Measurements from ENCODE around the gene SEMA5A. TPM values are rescaled to one million over a fixed set of nuclear protein-coding genes. Genes with fewer than 3 reads are reported as not detected.

The SEMA5A gene
- polyA plus RNA-seq, 1 donor from 2014 or later = not detected

GRCh38 chr5:9188956-9189355 is 356.9 kb downstream of the SEMA5A start:
- Mint-ChIP-seq H3K27ac (peak overlapping the region in 1 of 3 donors; percentile 67), H3K4me1 (no peaks in the 10 kb centered on the region), H3K27me3 (peaks cover 1% of the 10 kb centered on the region), H3K9me3 (no peaks in the 10 kb centered on the region), H3K36me3 (no peaks in the 10 kb centered on the region), H3K4me3 (no peak overlapping the region)

- Mint-ChIP-seq H3K9me3 (no peaks in the 10 kb centered on the region), H3K4me1 (no peaks in the 10 kb centered on the region)
Observed at GRCh38 chr5:9188131-9188530, 357.7 kb downstream of the SEMA5A start.

GRCh38 chr5:9187614-9188013 is 358.3 kb downstream of the SEMA5A start:
- no peak overlapping the region for H3K4me3 Mint-ChIP-seq
- no peak overlapping the region for H3K27ac Mint-ChIP-seq
- H3K9me3 Mint-ChIP-seq = no peaks in the 10 kb centered on the region
- H3K4me1 Mint-ChIP-seq = no peaks in the 10 kb centered on the region
- peaks cover 1% of the 10 kb centered on the region for H3K27me3 Mint-ChIP-seq
- no peaks in the 10 kb centered on the region for H3K36me3 Mint-ChIP-seq

More at GRCh38 chr5:9188131-9188530, 357.7 kb downstream of the SEMA5A start:
- H3K27ac Mint-ChIP-seq = no peak overlapping the region
- H3K36me3 Mint-ChIP-seq = no peaks in the 10 kb centered on the region
- H3K27me3 Mint-ChIP-seq = peaks cover 1% of the 10 kb centered on the region
- no peak overlapping the region for H3K4me3 Mint-ChIP-seq

- H3K36me3 Mint-ChIP-seq = no peaks in the 10 kb centered on the region
- no peak overlapping the region for H3K4me3 Mint-ChIP-seq
- no peaks in the 10 kb centered on the region for H3K4me1 Mint-ChIP-seq
- no peaks in the 10 kb centered on the region for H3K9me3 Mint-ChIP-seq
- H3K27ac Mint-ChIP-seq = no peak overlapping the region
- H3K27me3 Mint-ChIP-seq = peaks cover 1% of the 10 kb centered on the region
Observed at GRCh38 chr5:9186069-9186468, 359.8 kb downstream of the SEMA5A start.

GRCh38 chr5:9183992-9184391 is 361.9 kb downstream of the SEMA5A start:
- H3K27ac Mint-ChIP-seq = no peak overlapping the region
- H3K36me3 Mint-ChIP-seq = no peaks in the 10 kb centered on the region
- H3K27me3 Mint-ChIP-seq = peaks cover 1% of the 10 kb centered on the region
- H3K4me3 Mint-ChIP-seq = no peak overlapping the region
- no peaks in the 10 kb centered on the region for H3K9me3 Mint-ChIP-seq
- H3K4me1 Mint-ChIP-seq = no peaks in the 10 kb centered on the region

GRCh38 chr5:9182899-9183695 is 362.8 kb downstream of the SEMA5A start:
- H3K4me3 Mint-ChIP-seq = no peak overlapping the region
- no peak overlapping the region for H3K27ac Mint-ChIP-seq
- H3K4me1 Mint-ChIP-seq = no peaks in the 10 kb centered on the region
- peaks cover 1% of the 10 kb centered on the region for H3K27me3 Mint-ChIP-seq
- H3K9me3 Mint-ChIP-seq = peaks cover 0 to 2% (median 0%) of the 10 kb centered on the region in 3 donors
- no peaks in the 10 kb centered on the region for H3K36me3 Mint-ChIP-seq

GRCh38 chr5:9176641-9177040 is 369.2 kb downstream of the SEMA5A start:
- Mint-ChIP-seq H3K36me3 (no peaks in the 10 kb centered on the region), H3K4me3 (no peak overlapping the region), H3K9me3 (peaks cover 0 to 7% (median 6%) of the 10 kb centered on the region in 3 donors), H3K27me3 (peaks cover 3% of the 10 kb centered on the region), H3K4me1 (no peaks in the 10 kb centered on the region), H3K27ac (no peak overlapping the region)

- no peak overlapping the region for H3K4me3 Mint-ChIP-seq
- no peaks in the 10 kb centered on the region for H3K36me3 Mint-ChIP-seq
- peaks cover 3% of the 10 kb centered on the region for H3K27me3 Mint-ChIP-seq
- H3K9me3 Mint-ChIP-seq = peaks cover 1 to 7% (median 6%) of the 10 kb centered on the region in 3 donors
- H3K27ac Mint-ChIP-seq = no peak overlapping the region
- H3K4me1 Mint-ChIP-seq = no peaks in the 10 kb centered on the region
Observed at GRCh38 chr5:9174446-9174845, 371.4 kb downstream of the SEMA5A start.

GRCh38 chr5:9173281-9174048 is 372.4 kb downstream of the SEMA5A start:
- Mint-ChIP-seq H3K4me1 (no peaks in the 10 kb centered on the region), H3K4me3 (no peak overlapping the region), H3K27ac (no peak overlapping the region), H3K27me3 (peaks cover 3% of the 10 kb centered on the region), H3K9me3 (peaks cover 1 to 6% (median 6%) of the 10 kb centered on the region in 3 donors), H3K36me3 (no peaks in the 10 kb centered on the region)

GRCh38 chr5:9170026-9170425 is 375.8 kb downstream of the SEMA5A start:
- Mint-ChIP-seq H3K4me1 (no peaks in the 10 kb centered on the region), H3K27ac (no peak overlapping the region), H3K4me3 (no peak overlapping the region), H3K27me3 (no peaks in the 10 kb centered on the region), H3K36me3 (no peaks in the 10 kb centered on the region), H3K9me3 (peaks cover 0 to 2% (median 1%) of the 10 kb centered on the region in 3 donors)

- Mint-ChIP-seq H3K9me3 (peaks cover 0 to 1% (median 0%) of the 10 kb centered on the region in 3 donors), H3K27ac (no peak overlapping the region), H3K4me1 (no peaks in the 10 kb centered on the region), H3K36me3 (no peaks in the 10 kb centered on the region), H3K27me3 (no peaks in the 10 kb centered on the region), H3K4me3 (no peak overlapping the region)
Observed at GRCh38 chr5:9169557-9169902, 376.3 kb downstream of the SEMA5A start.

GRCh38 chr5:9168791-9169556 is 376.9 kb downstream of the SEMA5A start:
- Mint-ChIP-seq H3K4me1 (no peaks in the 10 kb centered on the region), H3K9me3 (peaks cover 0 to 1% (median 0%) of the 10 kb centered on the region in 3 donors), H3K36me3 (no peaks in the 10 kb centered on the region), H3K27me3 (no peaks in the 10 kb centered on the region), H3K27ac (no peak overlapping the region), H3K4me3 (no peak overlapping the region)

GRCh38 chr5:9166202-9167112 is 379.4 kb downstream of the SEMA5A start:
- Mint-ChIP-seq H3K4me3 (no peak overlapping the region), H3K27me3 (no peaks in the 10 kb centered on the region), H3K4me1 (no peaks in the 10 kb centered on the region), H3K27ac (no peak overlapping the region), H3K36me3 (no peaks in the 10 kb centered on the region), H3K9me3 (peaks cover 0 to 1% (median 0%) of the 10 kb centered on the region in 3 donors)

GRCh38 chr5:9165546-9165945 is 380.3 kb downstream of the SEMA5A start:
- no peaks in the 10 kb centered on the region for H3K4me1 Mint-ChIP-seq
- H3K27ac Mint-ChIP-seq = peak overlapping the region in 1 of 3 donors; percentile 11
- peaks cover 0 to under 1% (median 0%) of the 10 kb centered on the region in 3 donors for H3K9me3 Mint-ChIP-seq
- H3K27me3 Mint-ChIP-seq = no peaks in the 10 kb centered on the region
- H3K4me3 Mint-ChIP-seq = no peak overlapping the region
- H3K36me3 Mint-ChIP-seq = no peaks in the 10 kb centered on the region

Data from IgD-negative memory B cell (primary cell).